Measurements from ENCODE around the gene XRCC3. TPM values are rescaled to one million over a fixed set of nuclear protein-coding genes. Genes with fewer than 3 reads are reported as not detected.

Gene XRCC3
- total RNA-seq, 4 donors from 2014 or later, result 7.5 to 20.5 (median 19.5) TPM

- Histone ChIP-seq H3K9me3 (no peaks in the 10 kb centered on the region), H3K4me1 (peaks cover 30% of the 10 kb centered on the region), H3K4me3 (no peak overlapping the region), H3K27ac (no peak overlapping the region), H3K36me3 (peaks cover 4% of the 10 kb centered on the region), H3K27me3 (no peaks in the 10 kb centered on the region)
- WGBS, result 98% methylated on average over 3 of the region's 3 CpGs
- TF ChIP-seq EP300 (IDR thresholded peaks at IDR 0.05) (no peak), CTCF (IDR thresholded peaks at IDR 0.05) (no peak), POLR2A (IDR thresholded peaks at IDR 0.05) (no peak), POLR2AphosphoS5 (IDR thresholded peaks at IDR 0.05) (no peak)
- no peak for DNase-seq (ENCODE audit: low spot score in 2 of 2)
Observed at GRCh38 chr14:103649001-103649400, 66.2 kb downstream of the XRCC3 start.

Other genes starting within 250 kb of the XRCC3 start
- 100 to 1,000 TPM; 107 to 172 (median 128) TPM for gene CKB, start 192.6 kb downstream of the XRCC3 start, total RNA-seq
- 10 to 100 TPM; 15.9 to 21.9 (median 18.5) TPM for gene TRMT61A, start 186.3 kb downstream of the XRCC3 start, total RNA-seq
- 10 to 100 TPM; 30.2 to 55.1 (median 39.9) TPM for gene BAG5, start 152.8 kb downstream of the XRCC3 start, total RNA-seq
- 10 to 100 TPM; 17.1 to 30.3 (median 21.9) TPM for gene COA8, start 152.5 kb downstream of the XRCC3 start, total RNA-seq
- 100 to 1,000 TPM; 195 to 421 (median 214) TPM for gene KLC1, start 86.2 kb downstream of the XRCC3 start, total RNA-seq
- 100 to 1,000 TPM; 168 to 190 (median 177) TPM for gene ZFYVE21, start 359 bp upstream of the XRCC3 start, total RNA-seq
- gene PPP1R13B, start 132.1 kb upstream of the XRCC3 start, total RNA-seq, result 10 to 100 TPM; 21.7 to 51.6 (median 36.4) TPM
- 1 to 10 TPM in 2 of 4 donors, not detected in 2; 1.0 to 1.7 TPM for gene TDRD9, start 213.0 kb upstream of the XRCC3 start, total RNA-seq
- gene RD3L, start 227.1 kb upstream of the XRCC3 start, total RNA-seq, result not detected